ENCODE data around the gene KRTAP10-4.
"Not testable (repeated sequence)": the region's sequence is repeated elsewhere in the genome, so short reads cannot be mapped to it uniquely, and the experiment has no call there.

The KRTAP10-4 gene

DNA sequence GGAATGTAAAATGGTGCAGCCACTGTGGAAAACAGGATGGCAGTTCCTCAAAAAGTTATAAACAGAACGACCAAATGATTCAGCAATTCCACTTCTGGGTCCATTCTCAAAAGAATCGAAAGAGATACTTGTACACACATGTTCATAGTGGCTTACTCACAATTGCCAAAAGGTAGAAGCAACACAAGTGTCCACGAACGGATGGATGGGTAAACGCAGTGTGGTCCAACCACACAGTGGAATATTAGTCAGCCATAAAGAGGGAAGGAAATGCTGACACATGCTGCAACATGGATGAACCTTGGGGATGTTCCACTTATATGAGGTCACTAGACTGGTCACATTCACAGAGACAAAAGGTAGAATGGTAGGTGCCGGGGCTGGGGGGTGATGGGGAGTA, 38.8 kb upstream of the KRTAP10-4 start:
- DNase-seq (ENCODE audit: low read depth in 3 of 3, low spot score in 1 of 3) = no peak

DNA sequence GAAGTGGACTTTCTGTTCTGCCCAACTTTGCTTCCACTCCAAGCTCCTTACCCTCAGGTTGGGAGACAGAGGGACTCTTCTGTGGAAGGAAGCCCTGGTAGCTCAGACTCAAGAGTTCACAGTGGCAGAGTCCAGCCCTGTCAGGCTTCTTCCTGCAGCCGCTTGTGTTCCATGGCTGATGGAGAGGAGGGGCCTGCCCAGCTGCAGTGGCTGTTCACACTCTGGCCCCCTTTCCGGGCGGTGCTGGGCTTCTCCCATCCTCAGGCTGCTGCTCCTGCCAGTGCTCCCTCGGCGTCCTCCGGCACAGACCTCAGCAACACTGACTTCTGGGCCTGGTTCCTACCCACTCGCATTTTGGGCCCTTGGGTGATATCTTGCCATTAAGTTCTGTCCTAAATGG, 37.6 kb upstream of the KRTAP10-4 start:
- no peak for DNase-seq (ENCODE audit: low read depth in 3 of 3, low spot score in 1 of 3)

GRCh38 chr21:44537930-44538911, 35.3 kb upstream of the KRTAP10-4 start:
- no peak for DNase-seq (ENCODE audit: low read depth in 3 of 3, low spot score in 1 of 3)

- DNase-seq (ENCODE audit: low read depth in 3 of 3, low spot score in 1 of 3) = no peak
Measured at GRCh38 chr21:44539046-44539445, 34.5 kb upstream of the KRTAP10-4 start.

DNA sequence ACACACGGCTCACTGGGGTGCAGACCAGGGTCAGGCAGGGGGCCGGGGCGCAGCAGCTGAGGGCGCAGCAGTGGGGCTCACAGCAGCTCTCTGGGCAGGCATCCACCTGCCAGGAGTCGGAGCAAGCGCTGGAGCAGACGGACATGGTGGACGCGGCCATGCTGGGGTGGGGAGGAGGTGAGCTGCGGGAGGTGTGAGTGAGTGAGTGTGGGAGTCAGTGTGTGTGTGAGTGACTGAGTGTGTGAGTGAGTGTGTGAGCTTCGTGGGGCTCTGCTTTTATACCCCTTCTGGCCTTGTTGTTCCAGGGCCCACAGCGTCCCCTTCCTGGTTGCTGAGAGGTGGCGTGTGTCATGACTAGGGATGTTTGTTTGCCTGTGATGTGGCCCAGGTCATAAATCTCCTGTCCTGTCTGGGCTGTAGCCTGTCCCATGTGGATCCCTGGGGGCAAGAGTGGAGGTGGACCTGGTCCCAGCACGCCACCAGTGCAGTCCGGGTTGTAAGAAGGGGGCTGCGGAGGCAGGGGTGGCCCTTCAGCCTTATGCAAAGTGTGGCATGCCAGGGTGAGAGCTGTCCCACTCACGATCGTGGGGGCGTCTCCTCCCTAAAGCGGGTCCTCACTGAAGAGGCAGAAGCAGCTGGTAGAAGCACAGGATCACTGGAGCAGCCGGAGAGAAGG, 33.4 kb upstream of the KRTAP10-4 start, which contains the start of gene KRTAP10-1:
Gene KRTAP10-1 (minus strand): TSS at position 205 of the 676 bp plus-strand sequence. CDS start 45 bp downstream, at position 160.
- no peak for DNase-seq (ENCODE audit: low read depth in 3 of 3, low spot score in 1 of 3)

GRCh38 chr21:44540741-44541288, 32.7 kb upstream of the KRTAP10-4 start:
- DNase-seq (ENCODE audit: low read depth in 3 of 3, low spot score in 1 of 3) = no peak

DNA sequence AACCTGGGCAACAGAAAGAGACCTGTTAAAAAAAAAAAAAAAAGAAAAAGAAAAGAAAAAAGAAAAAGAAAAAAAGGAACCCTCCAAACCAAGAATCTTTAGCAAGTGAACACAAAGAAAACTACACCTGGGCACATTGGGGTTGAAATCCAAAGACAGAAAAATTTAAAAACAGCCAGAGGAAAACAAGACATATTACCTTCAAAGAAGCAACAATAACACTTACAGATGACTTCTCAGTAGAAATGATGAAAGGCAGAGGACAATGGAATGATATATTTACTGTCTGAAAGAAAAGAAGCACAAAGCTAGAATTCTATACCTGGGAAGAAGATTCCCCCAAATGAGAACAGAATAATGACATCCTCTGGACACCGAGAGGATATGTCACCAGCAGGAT, 30.8 kb upstream of the KRTAP10-4 start:
- no peak for DNase-seq (ENCODE audit: low read depth in 3 of 3, low spot score in 1 of 3)

GRCh38 chr21:44544566-44544965, 29.0 kb upstream of the KRTAP10-4 start:
- no peak for DNase-seq (ENCODE audit: low read depth in 3 of 3, low spot score in 1 of 3)

DNA sequence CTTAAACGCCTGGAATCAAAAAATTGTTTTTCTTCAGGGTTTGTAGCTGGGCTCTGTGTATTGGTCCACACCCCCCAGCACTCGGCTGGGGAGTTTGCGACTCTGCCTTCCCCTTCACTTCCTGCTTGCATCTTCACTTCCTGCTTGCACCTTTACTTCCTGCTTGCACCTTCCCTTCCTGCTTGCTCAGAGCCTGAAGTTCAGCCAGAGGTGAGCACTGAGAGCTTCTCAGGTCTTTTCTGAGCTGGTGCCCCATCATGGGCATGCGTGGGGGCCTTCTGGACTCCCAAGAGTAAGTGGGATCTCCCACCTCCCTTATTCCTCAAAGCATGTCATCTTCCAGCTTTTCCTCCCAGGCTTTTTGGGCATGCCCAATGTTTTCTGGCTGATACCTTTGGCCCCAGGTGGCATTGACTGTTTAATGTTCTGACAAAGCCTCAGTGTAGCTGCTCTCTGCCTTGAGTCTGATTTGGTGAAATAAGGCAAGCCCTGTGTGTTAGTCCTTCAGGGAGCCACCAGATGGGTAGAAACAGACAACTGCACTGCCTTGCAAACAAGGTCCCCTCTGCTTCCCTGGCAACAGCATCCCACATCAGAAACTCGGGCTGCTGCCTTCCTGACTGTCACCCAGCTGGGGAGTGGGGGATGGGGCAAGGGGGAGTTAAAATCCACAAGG, 25.7 kb upstream of the KRTAP10-4 start:
- DNase-seq (ENCODE audit: low read depth in 3 of 3, low spot score in 1 of 3) = peak in 2 of 3 donors; percentile 4 to 13

- DNase-seq (ENCODE audit: low read depth in 3 of 3, low spot score in 1 of 3) = no peak
Measured at GRCh38 chr21:44548381-44548780, 25.1 kb upstream of the KRTAP10-4 start.

DNA sequence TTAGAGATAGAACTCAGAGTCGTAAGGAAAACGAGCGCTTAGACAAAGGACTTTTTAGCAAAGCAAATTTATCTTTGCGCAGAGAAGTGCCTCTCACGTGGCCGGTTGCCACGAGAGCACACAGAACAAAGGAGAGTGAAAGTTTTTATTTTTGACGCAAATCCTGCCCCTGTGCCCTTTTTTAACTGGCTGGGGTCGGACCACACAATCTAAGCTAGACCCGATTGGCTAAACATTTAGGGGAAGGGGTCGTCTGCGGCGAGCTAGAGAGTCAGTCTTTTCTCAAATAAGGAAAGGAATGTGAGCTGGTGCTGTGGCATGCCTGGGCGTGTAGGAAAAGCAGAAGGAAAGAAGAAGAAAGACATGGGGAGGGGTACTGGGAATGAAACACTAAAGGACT, 24.6 kb upstream of the KRTAP10-4 start:
- DNase-seq (ENCODE audit: low read depth in 3 of 3, low spot score in 1 of 3) = no peak

DNA sequence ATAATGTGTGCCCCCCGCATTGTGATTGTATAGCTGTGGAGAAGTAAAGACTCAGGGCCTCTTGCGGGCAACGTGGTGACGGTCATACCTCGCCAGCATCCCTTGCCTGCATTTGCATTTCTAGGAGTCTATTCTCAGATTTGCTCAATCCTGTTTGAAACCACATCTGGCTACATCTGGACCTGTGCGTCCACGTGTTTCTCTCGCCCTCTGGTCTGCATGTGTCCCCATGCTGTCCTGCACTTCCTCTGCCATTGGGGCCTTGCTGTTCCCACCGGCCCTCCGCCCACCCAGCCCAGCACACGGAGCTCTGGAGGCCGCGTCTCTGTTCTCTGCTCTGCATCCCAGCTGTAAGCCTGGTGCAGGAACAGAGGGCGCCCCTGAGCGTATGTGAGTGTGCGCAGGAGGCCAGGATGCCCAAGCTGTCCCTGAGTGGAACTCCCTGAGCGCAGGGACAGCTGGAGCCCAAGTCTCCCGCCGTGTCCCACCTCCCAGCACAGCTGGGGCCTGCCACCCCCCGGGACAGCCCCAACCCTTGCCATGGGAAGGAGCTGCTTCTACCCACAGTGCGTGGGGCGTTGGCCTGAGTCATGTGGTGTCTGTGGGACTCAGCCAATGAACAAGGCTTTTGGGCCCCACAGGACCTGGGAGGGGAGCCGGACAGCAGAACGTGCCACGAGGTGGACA, 23.9 kb upstream of the KRTAP10-4 start:
- no peak for DNase-seq (ENCODE audit: low read depth in 3 of 3, low spot score in 1 of 3)

DNA sequence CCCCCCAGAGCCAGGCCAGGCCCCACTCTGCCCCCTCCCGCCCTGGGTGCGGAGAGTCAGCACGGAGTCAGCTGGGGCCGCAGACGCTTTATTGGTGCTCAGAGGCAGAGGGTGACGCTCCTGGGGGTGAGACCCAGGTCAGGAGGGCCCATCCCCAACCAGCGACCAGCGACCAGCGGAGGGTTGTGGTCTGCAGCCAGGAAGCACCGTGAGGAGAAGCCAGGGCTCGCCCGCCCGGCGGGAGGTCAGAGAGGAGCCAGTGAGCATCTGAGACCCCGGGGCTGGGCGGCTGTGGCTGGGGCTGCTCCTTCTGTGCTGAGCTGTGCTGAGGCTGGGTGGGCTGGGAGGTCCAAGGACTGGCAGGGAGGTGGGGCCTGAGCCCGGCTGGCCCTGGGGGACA, 23.2 kb upstream of the KRTAP10-4 start:
- not testable (repeated sequence) for DNase-seq (ENCODE audit: low read depth in 3 of 3, low spot score in 1 of 3)

DNA sequence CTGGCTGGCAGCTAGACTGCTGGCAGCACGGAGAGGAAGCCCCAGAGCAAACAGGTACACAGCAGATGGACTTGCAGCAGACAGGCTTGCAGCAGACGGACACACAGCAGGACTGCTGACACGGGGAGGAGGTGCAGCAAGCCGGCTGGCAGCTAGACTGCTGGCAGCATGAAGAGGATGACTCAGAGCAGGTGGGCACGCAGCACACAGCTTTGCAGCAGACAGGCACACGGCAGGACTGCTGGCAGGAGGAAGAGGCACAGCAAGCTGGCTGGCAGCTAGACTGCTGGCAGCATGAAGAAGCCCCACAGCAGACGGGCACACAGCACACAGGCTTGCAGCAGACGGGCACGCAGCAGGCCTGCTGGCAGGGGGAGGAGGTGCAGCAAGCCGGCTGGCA, 22.7 kb upstream of the KRTAP10-4 start:
- no peak for DNase-seq (ENCODE audit: low read depth in 3 of 3, low spot score in 1 of 3)

GRCh38 chr21:44551340-44551961, 22.1 kb upstream of the KRTAP10-4 start, which contains the start of gene KRTAP10-2:
Gene KRTAP10-2 (minus strand): TSS chr21:44551505. CDS start chr21:44551458, 47 bp downstream.
- no peak for DNase-seq (ENCODE audit: low read depth in 3 of 3, low spot score in 1 of 3)

- DNase-seq (ENCODE audit: low read depth in 3 of 3, low spot score in 1 of 3) = no peak
Measured at GRCh38 chr21:44552136-44552535, 21.4 kb upstream of the KRTAP10-4 start.

- no peak for DNase-seq (ENCODE audit: low read depth in 3 of 3, low spot score in 1 of 3)
Measured at GRCh38 chr21:44552681-44553080, 20.8 kb upstream of the KRTAP10-4 start.

- no peak for DNase-seq (ENCODE audit: low read depth in 3 of 3, low spot score in 1 of 3)
Measured at GRCh38 chr21:44555200-44555875, 18.2 kb upstream of the KRTAP10-4 start.

DNA sequence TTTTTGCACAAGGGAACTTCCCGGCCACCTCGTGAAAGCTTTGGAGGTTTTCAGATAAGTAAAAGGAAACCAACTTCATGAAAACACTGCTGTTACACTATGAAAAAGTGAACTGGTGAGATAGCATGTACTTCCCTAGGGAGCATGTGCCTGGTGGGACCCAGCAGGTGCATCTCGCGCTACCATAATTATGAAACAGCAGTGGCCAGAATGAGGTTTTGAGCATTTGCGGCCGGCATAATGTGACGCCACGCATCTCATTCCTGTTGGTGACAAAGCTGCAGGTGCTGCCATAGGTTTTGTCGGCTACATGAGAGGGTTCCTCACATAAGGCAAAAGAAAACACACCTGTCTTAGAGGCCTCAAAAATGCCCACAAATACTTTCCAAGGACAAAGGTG, 16.6 kb upstream of the KRTAP10-4 start:
- no peak for DNase-seq (ENCODE audit: low read depth in 3 of 3, low spot score in 1 of 3)

Data from stimulated activated CD4-positive, alpha-beta T cell treated with anti-CD3 and anti-CD28 coated beads, TNF-alpha, amount 100 ng/mL, for 1 hour (primary cell).